ENCODE results near the gene BOLA2B.

DNA sequence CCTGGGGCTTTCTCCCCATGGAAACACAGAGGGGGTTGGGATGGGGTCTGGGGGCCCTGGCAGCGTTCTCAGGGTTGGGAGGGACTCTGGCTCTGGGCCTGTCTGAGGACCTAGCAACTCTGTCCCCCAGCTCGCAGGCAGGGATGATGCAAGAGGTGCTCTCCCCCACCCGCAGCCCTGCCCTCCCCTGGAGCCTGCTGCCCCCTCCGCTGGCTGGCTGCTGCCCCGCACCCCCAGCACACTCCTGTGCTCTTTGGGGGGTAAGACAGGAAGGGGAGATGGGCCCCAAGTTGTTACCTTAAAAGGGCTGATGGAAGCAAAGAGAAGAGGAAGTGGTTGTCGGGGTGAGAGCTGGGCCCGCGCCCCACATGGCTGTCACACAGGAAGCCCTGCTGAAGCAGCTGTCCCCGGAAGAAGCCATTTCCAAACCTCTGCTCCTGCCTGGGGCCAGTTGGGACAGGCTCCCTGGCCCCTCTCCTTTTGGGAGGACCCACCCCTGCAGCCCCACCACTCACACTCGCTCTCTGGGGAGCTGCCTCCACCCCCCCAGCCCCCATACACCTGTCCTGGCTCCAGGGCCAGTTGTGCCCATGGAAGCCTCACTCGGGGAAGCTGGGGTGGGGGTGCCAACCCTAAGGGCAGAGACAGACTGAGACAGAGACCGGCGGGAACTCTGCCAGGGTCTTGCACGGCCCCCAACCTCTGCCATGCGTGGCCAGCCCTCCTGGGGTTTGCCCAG, 7.6 kb downstream of the BOLA2B start:
- no peak for TF ChIP-seq GLIS3 (CRISPR knock-in tag; IDR thresholded peaks at IDR 0.05)
- TF ChIP-seq RARB (CRISPR knock-in tag; IDR thresholded peaks at IDR 0.05), result no peak
- no peak for TF ChIP-seq SNAI2 (CRISPR knock-in tag; IDR thresholded peaks at IDR 0.05)
